Left lung (tissue), 10 donors: ENCODE results near the gene WASF3. TPM values are rescaled to one million over a fixed set of nuclear protein-coding genes. Genes with fewer than 3 reads are reported as not detected.

ENCODE experiments used
- ATAC-seq: fragments of 200-7000 bp; cut with Tn5 transposase; one replicate; pipeline ENCODE4 v1.9.1; 2020; ENCODE audit warnings: moderate library complexity
- DNase-seq, 4 donors: peaks; one replicate each; pipeline ENCODE4 v3.0.0-alpha.2; 2013 to 2020
- H3K27ac ChIP-seq, 2 donors: fragments of 200-600 bp; sonication (generic) in 1 of 2; one replicate each; pipeline versions ENCODE4 v1.5.0 to v1.8.0; 2020 to 2021
- H3K27me3 ChIP-seq, 2 donors: fragments of 200-600 bp; sonication (generic) in 1 of 2; one replicate each; pipeline versions ENCODE4 v1.5.0 to v1.8.0; 2020 to 2021
- H3K36me3 ChIP-seq, 2 donors: fragments of 200-600 bp; sonication (generic) in 1 of 2; one replicate each; pipeline versions ENCODE4 v1.5.0 to v1.8.0; 2020 to 2021
- H3K4me1 ChIP-seq, 2 donors: fragments of 200-600 bp; one replicate each; pipeline ENCODE4 v1.8.0; 2021
- H3K4me3 ChIP-seq, 2 donors: fragments of 200-600 bp; sonication (generic) in 1 of 2; one replicate each; pipeline versions ENCODE4 v1.5.0 to v1.8.0; 2020 to 2021; ENCODE audit warnings: mild to moderate bottlenecking in 1 of 2
- H3K9me3 ChIP-seq, 2 donors: fragments of 200-600 bp; sonication (generic) in 1 of 2; one replicate each; pipeline versions ENCODE4 v1.5.0 to v1.8.0; 2020 to 2021
- intact Hi-C, 2 donors: fragments of 100-400 bp; cut with DNase I; formaldehyde crosslinking; loops; one replicate each; pipeline versions ENCODE4 v1.11.2 to v1.14.2; 2022
- polyA plus RNA-seq, 6 donors: library from polyadenylated mRNA; unstranded; fragments of 120-200 nt; gene quantifications; one replicate each; pipeline ENCODE4 v1.2.1, GENCODE V29; 2013; ENCODE audit not compliant: insufficient read length in 6 of 6
- total RNA-seq, 2 donors: library from RNA; stranded (reverse); fragmentation: NEBNext Ultra II Directional; extraction: Animal tissue kit (Norgen Biotek cat#: 25700); gene quantifications; one replicate each; pipeline ENCODE4 v1.2.1, GENCODE V29; 2021
- TF ChIP-seq, protein P1 (sequence below), 2 donors: fragments of 200-600 bp; sonication (generic) in 1 of 2; IDR thresholded peaks; one replicate each; pipeline versions ENCODE4 v1.5.0 to v1.8.0; 2021; ENCODE audit warnings: antibody characterized with exemption in 2 of 2
- donor health status: DM: no; HTN: yes; CAD: no.
- donor health status: DM: no; HTN: no; CAD: no.

Gene WASF3
- total and polyA plus RNA-seq, 8 donors = 10.9 to 24.5 (median 21.2) TPM

DNA sequence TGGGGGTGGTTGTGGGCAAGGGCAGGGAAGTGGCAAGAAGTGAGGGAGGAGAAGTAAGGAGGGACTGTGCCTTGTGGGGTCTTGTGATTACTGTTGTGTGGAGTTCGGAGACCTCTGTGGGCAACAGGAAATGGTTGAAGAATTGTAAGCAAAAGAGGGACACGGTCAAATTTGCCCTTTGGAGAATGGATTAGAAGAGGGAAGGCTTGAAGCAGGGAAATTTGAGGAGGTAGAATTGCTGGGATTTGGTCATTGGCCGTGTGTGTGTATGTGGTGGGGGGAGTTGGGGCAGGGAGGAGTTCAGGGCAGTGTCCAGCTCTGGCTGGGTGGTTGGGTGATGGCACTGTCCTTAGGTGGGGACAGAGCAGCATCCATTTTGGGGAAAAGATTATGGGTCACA is 3.6 kb downstream of the WASF3 start:
- peaks cover 6 to 9% of the 10 kb centered on the region in 2 donors for H3K4me1 ChIP-seq
- H3K27ac ChIP-seq = peak overlapping the region in 1 of 2 donors; percentile 37
- H3K4me3 ChIP-seq = no peak overlapping the region
- TF ChIP-seq, protein P1, sequence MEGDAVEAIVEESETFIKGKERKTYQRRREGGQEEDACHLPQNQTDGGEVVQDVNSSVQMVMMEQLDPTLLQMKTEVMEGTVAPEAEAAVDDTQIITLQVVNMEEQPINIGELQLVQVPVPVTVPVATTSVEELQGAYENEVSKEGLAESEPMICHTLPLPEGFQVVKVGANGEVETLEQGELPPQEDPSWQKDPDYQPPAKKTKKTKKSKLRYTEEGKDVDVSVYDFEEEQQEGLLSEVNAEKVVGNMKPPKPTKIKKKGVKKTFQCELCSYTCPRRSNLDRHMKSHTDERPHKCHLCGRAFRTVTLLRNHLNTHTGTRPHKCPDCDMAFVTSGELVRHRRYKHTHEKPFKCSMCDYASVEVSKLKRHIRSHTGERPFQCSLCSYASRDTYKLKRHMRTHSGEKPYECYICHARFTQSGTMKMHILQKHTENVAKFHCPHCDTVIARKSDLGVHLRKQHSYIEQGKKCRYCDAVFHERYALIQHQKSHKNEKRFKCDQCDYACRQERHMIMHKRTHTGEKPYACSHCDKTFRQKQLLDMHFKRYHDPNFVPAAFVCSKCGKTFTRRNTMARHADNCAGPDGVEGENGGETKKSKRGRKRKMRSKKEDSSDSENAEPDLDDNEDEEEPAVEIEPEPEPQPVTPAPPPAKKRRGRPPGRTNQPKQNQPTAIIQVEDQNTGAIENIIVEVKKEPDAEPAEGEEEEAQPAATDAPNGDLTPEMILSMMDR (IDR thresholded peaks at IDR 0.05) = no peak
- H3K9me3 ChIP-seq = no peaks in the 10 kb centered on the region
- intact Hi-C loops = no loop called here
- DNase-seq = no peak
- no peak for ATAC-seq
- peaks cover 6 to 53% of the 10 kb centered on the region in 2 donors for H3K27me3 ChIP-seq
- H3K36me3 ChIP-seq = no peaks in the 10 kb centered on the region

DNA sequence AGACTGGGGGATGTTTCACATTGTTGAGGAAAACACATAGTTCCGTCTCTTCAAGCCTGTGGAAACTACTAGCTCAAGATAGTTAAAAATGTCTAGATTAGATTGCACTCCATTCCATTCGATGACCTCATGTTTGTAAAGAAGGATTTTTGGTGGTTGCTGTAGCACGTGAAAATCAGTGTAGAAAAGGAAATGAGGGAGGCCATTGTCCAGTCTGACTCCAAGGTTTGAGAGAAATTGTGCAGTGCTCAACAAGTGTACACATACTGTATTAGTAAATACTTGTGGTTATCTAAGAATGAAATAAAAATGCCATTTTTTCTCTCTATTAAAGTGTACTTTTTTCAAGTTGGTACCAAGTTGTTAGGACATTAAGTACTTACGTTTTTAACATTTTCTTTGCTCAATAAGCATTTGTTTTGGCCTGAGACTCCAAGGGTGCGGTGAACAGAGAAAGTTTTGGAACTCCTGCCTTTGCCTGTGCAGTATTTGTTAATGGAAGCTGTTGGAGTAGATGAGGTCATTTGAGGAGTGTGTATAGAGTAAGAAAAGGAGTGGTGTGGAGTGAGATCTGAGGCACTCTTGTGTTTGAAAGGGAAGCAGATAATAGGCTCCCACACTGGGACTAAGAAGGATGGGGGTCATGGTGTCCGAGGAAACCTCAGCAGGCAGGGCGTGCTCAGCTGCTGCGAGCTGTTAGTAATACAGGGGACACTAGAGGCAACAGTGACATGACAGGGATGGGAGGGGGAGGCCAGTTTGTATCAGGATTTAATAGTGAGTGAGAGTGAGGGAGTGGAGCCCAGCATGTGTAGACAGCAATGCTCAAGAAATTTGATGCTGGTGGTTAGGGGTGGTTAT is 4.4 kb downstream of the WASF3 start:
- Histone ChIP-seq H3K27ac (peak overlapping the region in 1 of 2 donors; percentile 37), H3K27me3 (peaks cover 4 to 45% of the 10 kb centered on the region in 2 donors), H3K9me3 (no peaks in the 10 kb centered on the region), H3K36me3 (no peaks in the 10 kb centered on the region), H3K4me3 (no peak overlapping the region), H3K4me1 (peaks cover 6 to 9% of the 10 kb centered on the region in 2 donors)
- intact Hi-C loops = no loop called here
- ATAC-seq (peak; percentile 64), DNase-seq (peak in 2 of 4 donors; percentile 39 to 53)
- TF ChIP-seq, protein P1 (IDR thresholded peaks at IDR 0.05) = no peak

DNA sequence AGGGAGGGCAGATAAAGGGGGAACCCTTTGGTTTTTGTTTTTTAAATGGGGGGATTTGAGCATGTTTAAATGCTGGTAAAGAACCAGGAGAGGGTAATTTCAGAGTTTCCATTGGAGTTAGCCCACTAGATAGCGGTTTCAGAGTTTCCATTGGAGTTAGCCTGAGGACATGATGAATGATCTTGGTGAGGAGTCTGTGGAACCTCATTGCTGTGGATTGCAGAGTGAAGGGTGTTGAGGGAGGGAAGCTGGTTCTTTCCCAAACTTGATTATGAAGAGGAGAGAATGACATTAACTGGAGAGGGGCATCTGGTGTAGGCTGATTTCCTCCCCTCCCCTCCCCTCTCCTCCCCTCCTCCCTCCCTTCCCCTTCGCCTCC is 5.0 kb downstream of the WASF3 start:
- TF ChIP-seq, protein P1 (IDR thresholded peaks at IDR 0.05) = no peak
- Histone ChIP-seq H3K9me3 (no peaks in the 10 kb centered on the region), H3K27ac (peak overlapping the region in 1 of 2 donors; percentile 37), H3K27me3 (peaks cover 0 to 39% of the 10 kb centered on the region in 2 donors), H3K36me3 (no peaks in the 10 kb centered on the region), H3K4me1 (peaks cover 6 to 9% of the 10 kb centered on the region in 2 donors), H3K4me3 (no peak overlapping the region)
- intact Hi-C loops = no loop called here
- ATAC-seq (peak; percentile 6), DNase-seq (no peak)

DNA sequence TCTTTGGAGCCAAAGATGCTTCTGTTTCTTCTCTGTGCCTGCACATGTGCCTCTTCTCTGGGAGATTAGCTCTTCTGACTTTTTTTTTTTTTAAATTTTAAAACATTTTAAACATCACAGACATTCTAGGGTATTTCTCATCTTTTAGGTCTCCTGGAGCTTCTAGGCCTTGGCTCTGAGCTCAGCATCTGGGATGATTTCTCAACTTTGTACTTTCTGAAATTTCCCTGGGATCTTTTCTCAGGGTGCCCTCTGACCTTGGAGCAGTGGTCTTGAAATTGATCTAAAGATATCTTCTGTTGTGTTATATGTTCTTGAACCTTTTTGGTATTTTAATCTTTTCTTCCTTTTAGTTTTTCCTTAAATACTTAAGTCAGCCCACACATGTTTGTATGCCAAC is 6.2 kb downstream of the WASF3 start:
- peaks cover 0 to 27% of the 10 kb centered on the region in 2 donors for H3K27me3 ChIP-seq
- no peaks in the 10 kb centered on the region for H3K9me3 ChIP-seq
- peaks cover 0 to 9% of the 10 kb centered on the region in 2 donors for H3K4me1 ChIP-seq
- H3K4me3 ChIP-seq = no peak overlapping the region
- no peak for ATAC-seq
- no peak overlapping the region for H3K27ac ChIP-seq
- no peak for DNase-seq
- intact Hi-C loops = no loop called here
- H3K36me3 ChIP-seq = no peaks in the 10 kb centered on the region
- TF ChIP-seq, protein P1 (IDR thresholded peaks at IDR 0.05) = no peak

DNA sequence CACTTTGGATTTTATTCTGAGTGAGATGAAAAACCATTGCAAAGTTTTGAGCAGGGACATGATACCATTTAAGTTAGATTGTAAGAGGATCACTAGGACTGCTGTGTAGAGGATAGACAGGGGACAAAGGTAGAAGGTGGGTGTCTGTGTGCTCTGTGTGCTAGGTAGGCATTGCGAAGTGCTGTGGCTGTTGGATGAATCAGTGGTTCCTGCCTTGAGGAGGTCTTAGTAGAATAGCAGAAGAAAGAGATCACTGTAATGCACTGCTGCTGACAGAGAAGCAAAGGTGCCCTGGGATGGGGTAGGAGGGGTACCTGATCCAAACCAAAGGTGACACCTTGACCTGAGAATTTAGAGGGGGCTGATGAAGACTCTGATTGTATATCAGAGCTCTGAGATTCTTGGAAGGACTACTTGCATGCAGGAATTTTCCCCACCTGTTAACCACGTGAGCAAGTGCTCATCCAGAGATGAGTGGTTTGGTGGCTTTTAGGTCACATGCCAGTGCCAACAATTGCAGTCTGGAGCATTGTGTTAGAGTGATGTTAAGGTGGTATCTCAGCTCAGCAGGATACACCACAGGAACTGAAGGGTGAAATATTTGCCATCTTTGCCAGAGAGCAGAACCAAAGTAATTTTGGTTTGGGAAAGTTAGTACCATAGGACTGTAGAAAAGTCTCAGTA is 10.8 kb downstream of the WASF3 start:
- intact Hi-C loops = no loop called here
- no peaks in the 10 kb centered on the region for H3K36me3 ChIP-seq
- H3K27me3 ChIP-seq = no peaks in the 10 kb centered on the region
- no peak overlapping the region for H3K4me3 ChIP-seq
- TF ChIP-seq, protein P1 (IDR thresholded peaks at IDR 0.05) = no peak
- peak; percentile 88 for ATAC-seq
- no peaks in the 10 kb centered on the region for H3K4me1 ChIP-seq
- no peaks in the 10 kb centered on the region for H3K9me3 ChIP-seq
- H3K27ac ChIP-seq = no peak overlapping the region
- DNase-seq = no peak
